NCI-H1694 (cell line): Measurements from ENCODE around the gene MAP3K7.

Experiments
- DNase-seq: peaks from one replicate; lab custom pipeline; 2025; lab: John Stamatoyannopoulos, UW

The MAP3K7 gene

GRCh38 chr6:90530882-90531281, 56.0 kb downstream of the MAP3K7 start:
- no peak for DNase-seq

- DNase-seq = no peak
Observed at GRCh38 chr6:90525421-90525820, 61.5 kb downstream of the MAP3K7 start.

GRCh38 chr6:90523779-90524310, 63.0 kb downstream of the MAP3K7 start:
- no peak for DNase-seq

- DNase-seq = no peak
Observed at GRCh38 chr6:90521955-90522354, 64.9 kb downstream of the MAP3K7 start.

- no peak for DNase-seq
Observed at GRCh38 chr6:90516074-90516660, 70.7 kb downstream of the MAP3K7 start.

- DNase-seq = no peak
Observed at GRCh38 chr6:90514496-90514895, 72.4 kb downstream of the MAP3K7 start.

GRCh38 chr6:90508753-90509152, 78.1 kb downstream of the MAP3K7 start:
- DNase-seq = no peak

GRCh38 chr6:90502866-90503407, 83.9 kb downstream of the MAP3K7 start:
- no peak for DNase-seq

GRCh38 chr6:90502381-90502780, 84.5 kb downstream of the MAP3K7 start:
- no peak for DNase-seq

GRCh38 chr6:90500458-90500857, 86.4 kb downstream of the MAP3K7 start:
- no peak for DNase-seq

GRCh38 chr6:90497411-90497810, 89.5 kb downstream of the MAP3K7 start:
- no peak for DNase-seq

GRCh38 chr6:90496258-90497016, 90.4 kb downstream of the MAP3K7 start:
- no peak for DNase-seq

GRCh38 chr6:90495216-90495817, 91.6 kb downstream of the MAP3K7 start:
- DNase-seq = no peak

GRCh38 chr6:90494067-90494780, 92.6 kb downstream of the MAP3K7 start:
- no peak for DNase-seq

- no peak for DNase-seq
Observed at GRCh38 chr6:90493332-90493731, 93.5 kb downstream of the MAP3K7 start.

GRCh38 chr6:90492798-90493197, 94.1 kb downstream of the MAP3K7 start:
- no peak for DNase-seq

- DNase-seq = no peak
Observed at GRCh38 chr6:90492369-90492768, 94.5 kb downstream of the MAP3K7 start.

GRCh38 chr6:90490030-90490716, 96.7 kb downstream of the MAP3K7 start:
- no peak for DNase-seq

- DNase-seq = no peak
Observed at GRCh38 chr6:90488816-90489215, 98.1 kb downstream of the MAP3K7 start.

GRCh38 chr6:90485635-90486277, 101.1 kb downstream of the MAP3K7 start:
- no peak for DNase-seq

GRCh38 chr6:90484903-90485302, 102.0 kb downstream of the MAP3K7 start:
- no peak for DNase-seq
